DMS153 treated with DMSO at 0.1 percent for 48 hours (cell line): ENCODE data around the gene MYOZ2.

Experiments
- DNase-seq: peaks from one replicate; lab custom pipeline; 2025; ENCODE audit not compliant: unreplicated experiment; lab: John Stamatoyannopoulos, UW

Gene MYOZ2

DNA sequence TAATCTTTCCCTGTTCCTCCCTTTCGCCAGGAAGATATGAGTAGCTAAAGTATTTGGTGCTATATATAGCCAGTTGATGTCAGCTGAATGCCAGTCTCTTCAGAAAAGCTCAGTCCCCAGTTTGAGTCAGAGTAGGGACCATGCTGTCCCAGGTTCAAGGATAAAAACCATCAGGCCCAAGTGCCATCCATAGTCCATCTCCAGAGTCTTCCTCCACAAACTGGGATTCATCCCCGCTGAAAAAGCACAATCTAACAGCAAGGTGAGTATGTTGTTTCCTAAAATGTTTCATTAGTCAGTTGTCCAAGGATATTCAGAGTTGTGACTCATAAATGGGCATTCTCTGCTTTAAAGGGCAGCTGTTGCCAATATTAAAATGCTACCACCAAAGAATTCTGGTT lies at the start of gene MYOZ2:
MYOZ2 (plus strand) TSS at position 112 of the 401 bp plus-strand sequence. CDS start 694 bp downstream, outside the sequence.
- DNase-seq, result no peak

DNA sequence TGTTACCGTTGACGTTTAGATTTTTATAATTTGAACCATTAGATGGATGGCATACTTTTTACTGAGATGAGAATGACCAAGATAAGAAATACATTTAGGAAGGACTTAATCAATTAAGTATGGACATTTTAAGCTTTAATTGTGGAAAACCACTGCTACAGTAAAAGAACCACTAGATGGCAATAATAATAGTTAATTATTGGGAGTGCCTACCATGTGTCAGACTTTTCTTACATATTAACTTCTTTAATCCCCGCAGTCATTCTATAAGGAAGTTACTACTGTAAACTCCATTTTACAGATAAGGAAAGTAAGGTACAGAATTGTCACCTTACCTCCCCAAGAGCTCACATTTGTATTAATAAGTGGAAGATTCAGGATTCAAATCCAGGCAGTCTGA lies 48.5 kb upstream of the MYOZ2 start:
- DNase-seq, result no peak

GRCh38 chr4:119087656-119088055 lies 48.0 kb upstream of the MYOZ2 start:
- no peak for DNase-seq

DNA sequence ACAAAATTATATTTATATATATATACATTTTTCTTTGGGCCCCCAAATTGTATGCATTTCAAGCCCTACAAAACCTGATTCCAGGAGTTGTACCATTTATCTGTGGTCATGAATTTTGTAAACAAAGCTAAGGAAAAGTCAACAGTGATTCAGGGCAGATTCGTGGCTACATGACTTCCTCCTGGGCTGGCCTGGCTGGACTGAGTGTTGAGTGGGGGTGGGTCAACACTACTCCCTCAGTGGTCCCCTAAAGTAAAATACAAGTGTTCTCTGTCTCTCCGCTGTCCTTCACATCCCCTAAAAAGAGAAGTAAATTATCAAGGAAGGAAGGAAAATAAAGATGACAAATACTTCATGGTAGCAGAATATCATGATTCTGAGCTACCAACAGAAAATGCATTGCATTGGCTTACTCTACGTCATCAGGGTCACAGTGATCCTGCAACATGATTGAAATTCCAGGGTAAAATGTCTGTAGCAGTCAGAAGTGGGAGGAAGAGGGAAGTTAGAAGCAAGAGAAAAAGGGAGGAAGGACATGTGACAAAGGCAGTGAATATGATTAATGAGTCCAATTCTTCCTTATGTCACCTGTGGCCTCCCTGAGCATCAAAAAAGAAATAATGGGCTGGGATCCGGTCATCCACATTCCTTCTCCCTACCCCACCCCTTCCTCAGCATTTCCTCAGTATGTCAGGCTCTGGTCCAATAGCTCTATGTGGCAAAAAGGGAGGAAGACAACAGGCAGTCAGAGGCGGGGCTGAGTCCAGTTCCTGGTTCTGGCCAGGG lies 42.4 kb upstream of the MYOZ2 start:
- DNase-seq, result no peak

GRCh38 chr4:119097282-119097900 lies 38.2 kb upstream of the MYOZ2 start:
- DNase-seq, result no peak

DNA sequence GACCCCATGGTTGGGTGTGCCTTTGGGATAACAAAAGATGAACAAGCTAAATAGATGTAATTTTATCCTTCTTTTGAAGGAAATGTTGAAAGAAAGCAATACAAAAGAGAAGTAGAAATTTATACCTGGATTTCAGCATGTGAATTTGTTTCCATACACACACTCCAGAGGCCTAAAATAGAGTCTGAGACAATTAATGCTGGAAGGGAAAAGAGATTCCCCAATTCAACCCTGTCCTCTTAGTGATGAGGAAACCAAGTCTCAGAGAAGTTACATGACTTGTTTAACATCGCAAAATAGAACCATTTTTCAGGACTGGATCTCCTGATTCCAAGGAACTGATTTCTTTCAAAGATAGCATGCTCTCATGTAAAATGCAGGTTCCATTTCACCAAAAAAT lies 37.3 kb upstream of the MYOZ2 start:
- no peak for DNase-seq

- DNase-seq, result no peak
Measured at GRCh38 chr4:119099227-119099810, 36.3 kb upstream of the MYOZ2 start.

DNA sequence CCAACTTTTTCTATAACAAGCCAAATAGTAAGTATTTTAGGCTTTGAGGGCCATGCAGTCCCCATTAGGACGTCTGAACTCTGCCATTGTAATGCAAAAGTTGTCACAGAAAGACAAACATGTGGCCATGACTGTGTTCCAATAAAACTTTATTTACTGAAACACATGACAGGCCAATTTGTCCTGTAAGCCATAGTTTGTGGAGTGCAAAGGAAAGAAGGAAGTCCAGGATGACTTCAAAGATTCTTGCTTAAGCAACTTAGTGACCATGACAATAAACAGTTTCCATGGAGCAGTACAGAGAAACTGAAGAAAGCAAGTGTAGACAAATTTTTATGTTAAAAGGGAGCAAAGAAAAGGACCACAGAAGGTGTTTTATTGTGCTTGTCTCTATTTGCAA lies 35.0 kb upstream of the MYOZ2 start:
- no peak for DNase-seq

- DNase-seq, result no peak
Measured at GRCh38 chr4:119103263-119103662, 32.4 kb upstream of the MYOZ2 start.

DNA sequence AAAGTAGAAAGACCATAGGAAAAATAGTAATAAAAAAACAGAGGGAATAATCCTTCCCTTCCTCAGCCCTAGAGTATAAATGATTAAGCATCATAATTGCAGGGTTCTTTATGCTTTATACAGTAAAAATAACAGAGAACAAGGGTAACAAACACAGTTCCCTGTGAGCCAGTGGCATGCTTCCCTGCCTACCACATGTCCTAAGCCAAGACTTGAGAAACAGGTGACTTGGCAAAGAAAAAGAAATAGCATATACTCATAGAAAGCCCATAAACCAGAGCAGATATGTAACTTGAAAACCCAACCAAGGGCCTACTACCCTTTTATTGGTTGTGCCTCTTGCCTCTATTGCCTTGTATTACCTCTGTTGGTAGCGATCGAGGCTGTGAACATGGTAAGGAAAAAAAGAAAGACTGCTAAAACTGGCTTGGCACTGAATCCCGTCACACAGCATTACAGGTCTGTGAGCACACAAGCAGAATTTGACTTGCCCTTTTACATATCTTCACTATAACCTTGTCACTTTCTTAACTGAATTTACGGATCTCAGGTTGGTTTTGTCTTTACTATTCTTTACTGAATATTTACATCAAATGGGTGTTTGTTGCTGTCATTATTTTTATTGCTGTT lies 30.9 kb upstream of the MYOZ2 start:
- no peak for DNase-seq

DNA sequence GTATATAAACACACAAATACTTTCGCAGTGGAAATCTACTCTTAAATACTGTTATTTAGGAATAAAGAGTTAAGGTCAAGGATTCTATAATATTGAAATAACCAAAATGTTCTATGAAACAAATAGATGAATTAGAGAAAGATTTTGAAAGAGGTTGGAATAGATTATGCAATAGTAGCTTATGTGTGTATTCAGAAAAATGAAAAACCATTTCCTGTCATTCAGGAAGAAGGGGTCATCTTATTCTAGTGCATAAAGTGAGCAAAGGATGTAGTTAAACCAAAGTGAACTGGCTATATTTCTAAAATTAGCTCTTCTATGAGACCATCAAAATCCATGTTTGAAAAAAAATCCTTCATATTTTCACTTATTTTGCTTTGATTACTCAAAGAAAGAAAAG lies 30.0 kb upstream of the MYOZ2 start:
- no peak for DNase-seq

GRCh38 chr4:119106036-119107000 lies 29.3 kb upstream of the MYOZ2 start:
- no peak for DNase-seq

GRCh38 chr4:119110121-119110520 lies 25.5 kb upstream of the MYOZ2 start:
- no peak for DNase-seq

- no peak for DNase-seq
Measured at GRCh38 chr4:119111296-119111695, 24.3 kb upstream of the MYOZ2 start.

DNA sequence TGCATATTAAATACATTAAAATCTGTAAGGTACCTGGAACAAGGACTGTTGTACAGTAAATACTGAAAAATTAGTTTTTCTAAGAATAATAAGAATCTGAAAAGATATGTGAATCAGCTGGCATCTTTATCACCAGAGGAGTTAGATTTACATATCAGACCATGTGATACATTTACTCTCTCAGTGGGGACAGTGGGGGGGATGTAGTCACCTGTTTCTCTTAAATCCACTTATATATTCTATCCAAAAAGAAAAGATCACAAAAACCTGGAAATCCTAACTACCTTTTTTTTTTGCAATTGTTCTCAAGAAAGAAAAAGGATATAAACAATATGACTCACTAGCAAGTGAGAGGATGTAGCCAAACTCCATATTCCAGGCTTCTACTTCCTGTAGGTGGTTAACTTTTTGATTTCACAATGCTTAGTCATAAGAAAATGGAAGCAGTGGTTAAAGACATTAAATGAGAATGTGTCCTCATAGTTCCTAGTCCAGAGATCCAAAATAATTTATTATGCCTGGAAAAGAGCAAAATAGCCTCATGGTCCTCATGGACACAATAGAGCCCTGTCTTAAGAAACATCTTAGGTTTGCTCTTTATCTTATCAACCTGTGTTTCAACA lies 22.5 kb upstream of the MYOZ2 start:
- DNase-seq, result no peak

DNA sequence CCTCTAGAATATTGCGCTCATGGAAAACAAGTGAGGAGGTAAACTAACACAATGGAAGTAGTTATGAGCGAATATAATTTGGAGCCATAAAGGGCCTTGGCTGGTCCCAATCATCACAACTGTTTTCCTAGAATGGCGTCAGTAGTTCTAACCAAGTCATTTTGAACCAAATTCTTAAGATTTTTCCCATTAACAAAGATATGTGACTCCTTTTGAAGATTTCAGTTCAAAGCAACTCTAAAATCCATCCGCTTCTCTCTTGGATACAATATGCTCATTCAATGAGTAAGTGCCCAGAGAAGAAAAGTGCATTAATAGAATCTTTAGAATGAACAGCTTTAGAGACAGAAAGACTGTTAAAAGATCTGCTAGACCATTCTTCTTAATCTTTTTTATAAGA lies 19.6 kb upstream of the MYOZ2 start:
- no peak for DNase-seq

DNA sequence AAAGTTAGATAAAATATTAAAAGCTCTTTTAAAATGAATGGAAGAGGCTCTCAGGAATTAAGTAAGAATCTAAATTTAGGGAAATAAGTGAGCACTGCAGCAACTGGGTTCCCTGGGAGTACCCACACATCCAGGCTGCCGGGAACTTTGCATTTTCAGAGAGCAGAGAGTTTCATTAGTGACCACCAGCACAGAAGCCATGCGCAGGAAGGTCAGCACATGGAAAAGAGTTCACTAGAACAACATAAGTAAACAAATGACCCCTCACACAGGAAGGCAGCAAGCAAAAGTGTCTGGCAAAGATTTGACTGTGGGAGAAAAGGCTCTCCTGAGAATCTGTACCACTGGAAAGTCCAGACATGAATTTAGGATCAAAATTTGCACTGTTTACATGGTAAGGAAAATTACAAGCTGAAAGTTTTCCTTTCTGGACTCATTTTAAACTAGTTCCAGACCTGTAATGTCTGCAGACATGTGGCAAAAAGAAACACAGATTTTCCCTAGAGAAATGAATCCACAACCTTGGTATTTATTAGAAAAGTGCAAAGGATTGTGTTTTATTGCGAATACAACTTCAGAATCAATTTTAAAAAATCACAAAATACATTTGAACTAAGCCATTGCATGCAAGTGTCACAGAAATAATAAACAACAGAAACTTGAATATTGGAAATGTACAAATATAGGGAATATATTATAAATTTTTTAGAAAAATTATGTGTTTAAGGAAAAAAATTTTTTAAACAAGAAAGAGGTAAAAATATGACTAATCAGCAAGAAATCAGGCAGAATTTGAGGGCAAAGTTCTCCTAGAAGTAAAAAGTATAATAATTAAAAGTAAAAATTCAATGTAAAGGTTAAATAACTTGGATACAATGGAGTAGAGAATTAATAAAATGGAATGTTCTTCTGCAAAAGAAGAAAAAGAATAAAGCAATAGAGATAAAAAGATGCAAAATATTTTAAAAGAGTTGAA lies 18.4 kb upstream of the MYOZ2 start:
- DNase-seq, result no peak

GRCh38 chr4:119118397-119118796 lies 17.2 kb upstream of the MYOZ2 start:
- DNase-seq, result no peak

DNA sequence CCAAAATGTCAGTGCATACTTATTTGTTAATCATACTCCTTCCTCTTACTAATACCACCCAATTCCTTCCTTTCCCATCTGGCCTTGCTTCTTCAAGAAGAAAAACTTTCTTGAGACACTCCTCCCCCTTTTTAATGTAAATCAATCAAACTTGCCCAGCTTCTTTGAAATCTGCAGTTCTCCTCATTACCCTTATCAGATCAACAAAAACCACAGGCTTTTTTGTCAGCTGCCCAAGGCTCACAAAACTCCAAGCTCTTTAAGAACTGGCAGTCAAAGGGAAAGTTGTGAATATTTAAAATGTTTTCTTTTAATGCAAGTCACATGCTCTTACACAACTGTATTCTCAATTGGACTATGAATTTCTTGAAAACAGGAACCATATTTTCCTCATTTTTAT lies 11.3 kb upstream of the MYOZ2 start:
- no peak for DNase-seq
